Fibroblast of lung (primary cell): ENCODE measurements around the gene DNAJB12. TPM values are rescaled to one million over a fixed set of nuclear protein-coding genes. Genes with fewer than 3 reads are reported as not detected.
"Not testable (repeated sequence)": the region's sequence is repeated elsewhere in the genome, so short reads cannot be mapped to it uniquely, and the experiment has no call there.

ENCODE experiments used
- DNase-seq, 2 donors: peaks; one replicate each; pipeline versions ENCODE4 v3.0.0 to v3.0.0-alpha.2; 2010; ENCODE audit warnings: low read depth in 2 of 2
- H2AFZ ChIP-seq: 2 replicates; pipeline ENCODE4 v1.5.1; 2012; ENCODE audit warnings: low read length, control low read depth, inconsistent platforms
- H3K27ac ChIP-seq: 2 replicates; pipeline ENCODE4 v1.5.1; 2011; ENCODE audit warnings: low read length, control low read depth; ENCODE audit not compliant: insufficient read depth
- H3K27me3 ChIP-seq: 2 replicates; pipeline ENCODE4 v1.5.1; 2011; ENCODE audit warnings: mild to moderate bottlenecking, low read length; ENCODE audit not compliant: control insufficient read depth, insufficient read depth
- H3K36me3 ChIP-seq: 2 replicates; pipeline ENCODE4 v1.5.1; 2011; ENCODE audit warnings: low read length; ENCODE audit not compliant: control insufficient read depth, insufficient read depth
- H3K4me1 ChIP-seq: 2 replicates; pipeline ENCODE4 v1.5.1; 2011; ENCODE audit warnings: low read length; ENCODE audit not compliant: control insufficient read depth, insufficient read depth; ENCODE audit errors: extremely low read depth
- H3K4me2 ChIP-seq: 2 replicates; pipeline ENCODE4 v1.5.1; 2011; ENCODE audit warnings: low read length, control low read depth; ENCODE audit not compliant: insufficient read depth; ENCODE audit errors: extremely low read depth
- H3K4me3 ChIP-seq, 4 experiments: fragments of 200-600 bp in 1 of 4; sonication (generic) in 1 of 4; replicated peaks in 1 of 4; 2 replicates each; pipeline ENCODE4 v1.5.1; 2011 to 2016; ENCODE audit warnings: low read length in 4 of 4, low read depth in 3 of 4, mild to moderate bottlenecking in 3 of 4, control low read depth in 2 of 4, inconsistent platforms in 1 of 4, mixed read lengths in 1 of 4; ENCODE audit not compliant: insufficient read depth in 1 of 4; ENCODE audit errors: control extremely low read depth in 1 of 4
- H3K79me2 ChIP-seq: 2 replicates; pipeline ENCODE4 v1.5.1; 2012; ENCODE audit warnings: mild to moderate bottlenecking, low read length, inconsistent platforms; ENCODE audit not compliant: control insufficient read depth, insufficient read depth
- H3K9ac ChIP-seq: 2 replicates; pipeline ENCODE4 v1.5.1; 2011; ENCODE audit warnings: mild to moderate bottlenecking, low read length, control low read depth; ENCODE audit not compliant: insufficient read depth
- H3K9me3 ChIP-seq: 2 replicates; pipeline ENCODE4 v1.5.1; 2012; ENCODE audit warnings: low read depth, low read length; ENCODE audit not compliant: control insufficient read depth, insufficient read depth
- H4K20me1 ChIP-seq: 2 replicates; pipeline ENCODE4 v1.5.1; 2011; ENCODE audit warnings: low read length; ENCODE audit not compliant: control insufficient read depth, insufficient read depth; ENCODE audit errors: extremely low read depth
- EZH2 ChIP-seq: IDR thresholded peaks from 2 replicates; pipeline ENCODE4 v1.5.1; 2012; ENCODE audit warnings: low read length, control low read depth, mild to moderate bottlenecking; ENCODE audit errors: missing control alignments
- polyA minus RNA-seq: library from RNA; depleted of rRNA, polyadenylated mRNA; stranded (reverse); fragments of >200 nt; gene quantifications from 2 replicates; pipeline ENCODE4 v1.2.3, GENCODE V29; 2011; ENCODE audit warnings: low replicate concordance
- polyA plus RNA-seq, 2 donors: library from polyadenylated mRNA; depleted of rRNA in 1 of 2; stranded (reverse) in 1 of 2; unstranded in 1 of 2; fragments of >200 nt; gene quantifications; 2 replicates each; pipeline ENCODE4 v1.2.1, GENCODE V29; 2011 to 2012; ENCODE audit warnings: missing spikeins in 1 of 2
- total RNA-seq: library from RNA; depleted of rRNA; stranded (reverse); fragments of >200 nt; gene quantifications from 2 replicates; pipeline ENCODE4 v1.2.1, GENCODE V29; 2014
- TF ChIP-seq, protein P1 (sequence below), 2 donors: IDR thresholded peaks in 1 of 2; conservative IDR thresholded peaks in 1 of 2; 1 replicate in 1 of 2; 2 replicates in 1 of 2; pipeline ENCODE4 v1.5.1; 2011 to 2012; ENCODE audit warnings: low read length in 2 of 2, control low read depth in 1 of 2, inconsistent platforms in 1 of 2, low read depth in 1 of 2, mild to moderate bottlenecking in 1 of 2

The DNAJB12 gene
- total RNA-seq = 20.5 and 26.3 TPM in 2 replicates
- polyA plus RNA-seq = 16.0 and 17.2 TPM in 2 replicates
- polyA plus RNA-seq (2012) = 28.0 and 28.7 TPM in 2 replicates
- polyA minus RNA-seq = 36.0 and 54.5 TPM in 2 replicates

DNA sequence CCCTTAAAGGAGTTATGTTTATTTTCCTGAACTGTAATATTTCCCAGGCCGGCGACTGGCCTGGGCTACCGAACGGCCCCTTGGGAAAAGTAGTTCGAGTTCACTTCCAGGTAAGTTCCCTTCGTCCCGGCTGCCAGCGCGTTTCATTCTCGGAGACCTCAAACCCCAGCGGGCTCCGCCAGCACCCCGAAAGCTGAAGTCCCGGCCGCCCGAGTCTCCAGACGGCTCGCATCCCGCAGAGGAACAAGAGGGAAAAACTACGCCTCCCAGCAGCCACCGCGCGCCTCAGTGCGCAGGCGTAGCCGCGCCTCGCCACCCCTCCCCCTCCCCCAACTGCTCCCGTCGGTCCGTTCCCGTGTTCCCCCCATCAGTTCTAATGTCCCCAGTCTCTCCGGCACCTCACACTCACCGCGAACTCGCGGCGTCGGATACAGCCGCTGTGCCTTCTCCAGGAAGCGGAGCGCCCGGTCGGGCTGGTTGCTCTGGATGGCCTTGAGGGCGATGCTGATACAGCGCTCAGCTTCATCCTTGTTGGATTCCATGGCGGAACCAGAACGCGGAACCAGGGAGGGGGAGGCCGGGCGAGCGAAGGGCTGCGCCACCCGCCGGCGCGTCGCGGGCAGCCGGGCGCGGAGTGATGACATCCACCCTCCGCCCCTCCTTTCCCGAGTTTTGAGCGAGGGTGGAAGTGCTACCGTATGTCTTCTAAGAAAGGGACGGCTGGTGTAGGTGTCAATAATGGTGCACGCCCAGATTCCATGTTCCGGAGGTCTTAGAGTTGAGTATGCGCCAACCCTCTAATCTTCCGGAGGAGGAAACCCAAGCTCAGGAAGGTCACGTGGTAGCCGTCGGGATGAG is at the start of gene DNAJB12:
Gene DNAJB12, minus strand, starts transcription at position 564 of the 858 bp plus-strand sequence. Its CDS starts 22 bp downstream, at position 542.
- Histone ChIP-seq H4K20me1 (no peaks in the 10 kb centered on the region), H3K27me3 (no peaks in the 10 kb centered on the region), H3K79me2 (peaks cover 34% of the 10 kb centered on the region), H3K27ac (peak within 1 kb of the TSS; percentile 97), H3K9me3 (no peaks in the 10 kb centered on the region), H3K4me1 (peaks cover 8% of the 10 kb centered on the region), H3K4me2 (peak within 1 kb of the TSS; percentile 80), H2AFZ (peak within 1 kb of the TSS; percentile 89), H3K4me3 (peak within 1 kb of the TSS; percentile 82 to 97 (median 87)), H3K9ac (peak within 1 kb of the TSS; percentile 99), H3K36me3 (no peaks in the 10 kb centered on the region)
- TF ChIP-seq, protein P1, sequence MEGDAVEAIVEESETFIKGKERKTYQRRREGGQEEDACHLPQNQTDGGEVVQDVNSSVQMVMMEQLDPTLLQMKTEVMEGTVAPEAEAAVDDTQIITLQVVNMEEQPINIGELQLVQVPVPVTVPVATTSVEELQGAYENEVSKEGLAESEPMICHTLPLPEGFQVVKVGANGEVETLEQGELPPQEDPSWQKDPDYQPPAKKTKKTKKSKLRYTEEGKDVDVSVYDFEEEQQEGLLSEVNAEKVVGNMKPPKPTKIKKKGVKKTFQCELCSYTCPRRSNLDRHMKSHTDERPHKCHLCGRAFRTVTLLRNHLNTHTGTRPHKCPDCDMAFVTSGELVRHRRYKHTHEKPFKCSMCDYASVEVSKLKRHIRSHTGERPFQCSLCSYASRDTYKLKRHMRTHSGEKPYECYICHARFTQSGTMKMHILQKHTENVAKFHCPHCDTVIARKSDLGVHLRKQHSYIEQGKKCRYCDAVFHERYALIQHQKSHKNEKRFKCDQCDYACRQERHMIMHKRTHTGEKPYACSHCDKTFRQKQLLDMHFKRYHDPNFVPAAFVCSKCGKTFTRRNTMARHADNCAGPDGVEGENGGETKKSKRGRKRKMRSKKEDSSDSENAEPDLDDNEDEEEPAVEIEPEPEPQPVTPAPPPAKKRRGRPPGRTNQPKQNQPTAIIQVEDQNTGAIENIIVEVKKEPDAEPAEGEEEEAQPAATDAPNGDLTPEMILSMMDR (conservative IDR thresholded peaks at IDR 0.05 in 1 of 2, IDR thresholded peaks at IDR 0.05 in 1 of 2; ENCODE audit: low read depth in 1 of 2, low read length in 2 of 2) = no peak
- TF ChIP-seq EZH2 = no peak
- DNase-seq = peak; percentile 96 to 97

DNA sequence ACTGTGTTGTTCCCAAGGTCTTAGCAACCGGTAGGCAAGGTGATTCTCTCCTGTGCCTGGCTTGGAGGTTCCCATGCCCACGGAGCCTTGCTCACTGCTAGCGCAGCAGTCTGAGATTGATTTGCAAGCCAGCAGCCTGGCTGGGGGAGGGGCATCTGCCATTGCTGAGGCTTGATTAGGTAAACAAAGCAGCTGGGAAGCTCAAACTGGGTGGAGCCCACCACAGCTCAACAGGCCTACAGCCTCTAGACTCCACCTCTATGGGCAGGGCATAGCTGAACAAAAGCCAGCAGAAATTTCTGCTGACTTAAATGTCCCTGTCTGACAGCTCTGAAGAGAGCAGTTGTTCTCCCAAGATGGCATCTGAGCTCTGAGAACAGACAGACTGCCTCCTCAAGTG is 40.9 kb upstream of the DNAJB12 start:
- H3K4me2 ChIP-seq, H3K9me3 ChIP-seq, H3K9ac ChIP-seq, H3K36me3 ChIP-seq, H3K4me3 ChIP-seq, H3K27ac ChIP-seq, H4K20me1 ChIP-seq, H3K27me3 ChIP-seq, H3K4me1 ChIP-seq, H2AFZ ChIP-seq, H3K79me2 ChIP-seq: not testable (repeated sequence)
- DNase-seq = peak in 1 of 2 donors; percentile 36

DNA sequence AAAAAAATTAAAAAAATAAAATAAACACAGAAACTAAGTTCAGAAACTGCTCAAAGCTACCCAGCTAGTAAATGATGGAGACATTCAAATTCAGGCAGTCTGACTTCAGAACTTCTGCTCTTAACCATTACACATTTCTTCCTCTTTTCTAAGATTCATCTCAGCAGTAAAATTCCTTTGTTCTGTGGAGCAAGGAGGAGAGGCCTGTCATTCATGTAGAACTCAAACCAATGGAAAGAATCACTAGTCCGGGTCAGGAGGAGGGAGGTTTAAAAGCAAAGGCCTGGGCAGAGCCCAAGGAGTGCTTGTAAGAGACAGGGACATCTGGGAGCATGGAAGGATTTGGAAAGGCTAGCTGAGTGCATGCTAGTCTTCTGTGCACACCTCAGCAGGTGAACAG is 37.9 kb upstream of the DNAJB12 start:
- H4K20me1 ChIP-seq = no peaks in the 10 kb centered on the region
- no peak overlapping the region for H3K4me2 ChIP-seq
- no peaks in the 10 kb centered on the region for H3K79me2 ChIP-seq
- DNase-seq = no peak
- no peak overlapping the region for H3K27ac ChIP-seq
- TF ChIP-seq, protein P1 (conservative IDR thresholded peaks at IDR 0.05 in 1 of 2, IDR thresholded peaks at IDR 0.05 in 1 of 2; ENCODE audit: low read depth in 1 of 2, low read length in 2 of 2) = no peak
- no peak for TF ChIP-seq EZH2
- no peaks in the 10 kb centered on the region for H3K27me3 ChIP-seq
- H3K4me1 ChIP-seq = no peaks in the 10 kb centered on the region
- no peaks in the 10 kb centered on the region for H3K36me3 ChIP-seq
- no peak overlapping the region for H3K4me3 ChIP-seq
- no peak overlapping the region for H3K9ac ChIP-seq
- no peaks in the 10 kb centered on the region for H3K9me3 ChIP-seq
- H2AFZ ChIP-seq = no peak overlapping the region
